Esophagus muscularis mucosa (tissue), 4 donors: ENCODE results near the gene MYCN. TPM values are rescaled to one million over a fixed set of nuclear protein-coding genes. Genes with fewer than 3 reads are reported as not detected.

Source experiments
- DNase-seq: peaks from one replicate; pipeline ENCODE4 v3.0.0-alpha.2; 2017; ENCODE audit errors: extremely low spot score
- H3K27ac ChIP-seq, 4 donors: fragments of 200-600 bp; sonication (generic); replicated peaks in 1 of 4; 1 replicate in 3 of 4; 2 replicates in 1 of 4; pipeline ENCODE4 v1.5.1; 2016 to 2019; ENCODE audit warnings: mild to moderate bottlenecking in 1 of 4
- H3K27me3 ChIP-seq, 4 donors: fragments of 200-600 bp; sonication (generic); one replicate each; pipeline versions ENCODE4 v1.5.1 to v1.6.0; 2016 to 2019
- H3K36me3 ChIP-seq, 4 donors: fragments of 200-600 bp; sonication (generic); one replicate each; pipeline ENCODE4 v1.5.1; 2016 to 2019
- H3K4me1 ChIP-seq, 4 donors: fragments of 200-600 bp; sonication (generic); one replicate each; pipeline ENCODE4 v1.5.1; 2016 to 2019
- H3K4me3 ChIP-seq, 4 donors: fragments of 200-600 bp; sonication (generic); 1 replicate in 2 of 4; 2 replicates in 2 of 4; pipeline ENCODE4 v1.5.1; 2016 to 2019; ENCODE audit warnings: mild to moderate bottlenecking in 4 of 4, moderate library complexity in 1 of 4
- H3K9me3 ChIP-seq, 4 donors: fragments of 200-600 bp; sonication (generic); 1 replicate in 3 of 4; 2 replicates in 1 of 4; pipeline ENCODE4 v1.5.1; 2016 to 2019
- EP300 ChIP-seq: sonication (generic); formaldehyde crosslinking; IDR thresholded peaks from one replicate; pipeline ENCODE4 v1.6.1; 2017; ENCODE audit warnings: antibody characterized with exemption
- POLR2A ChIP-seq: fragments of 450-650 bp; IDR thresholded peaks from one replicate; pipeline ENCODE4 v1.6.1; 2017; ENCODE audit warnings: antibody characterized with exemption, moderate library complexity, mild to moderate bottlenecking, low read depth
- POLR2AphosphoS5 ChIP-seq, 2 donors: sonication (generic); formaldehyde crosslinking; IDR thresholded peaks; one replicate each; pipeline ENCODE4 v1.6.1; 2017; ENCODE audit warnings: antibody characterized with exemption in 2 of 2
- WGBS: methylation state at CpG from one replicate; pipeline ENCODE4 v1.1.5; 2018; 5-methylcytosine and 5-hydroxymethylcytosine counted together
- intact Hi-C: fragments of 100-400 bp; cut with DNase I; formaldehyde crosslinking; loops from one replicate; pipeline ENCODE4 v1.15.1; 2023
- total RNA-seq, 4 donors: library from RNA; depleted of rRNA; stranded (reverse); fragments of >200 nt; gene quantifications; one replicate each; pipeline versions ENCODE4 v1.1.0 to v1.2.1, GENCODE V29; 2016
- TF ChIP-seq, protein P1 (sequence below), 3 experiments: fragments of 200-600 bp in 2 of 3; fragments of 450-650 bp in 1 of 3; sonication (generic) in 2 of 3; IDR thresholded peaks; one replicate each; pipeline ENCODE4 v1.5.1; 2017 to 2019; ENCODE audit warnings: antibody characterized with exemption in 3 of 3, mild to moderate bottlenecking in 2 of 3, moderate library complexity in 1 of 3

The MYCN gene
- total RNA-seq, 4 donors from 2014 or later: 0.83 to 1.2 (median 1.1) TPM

DNA sequence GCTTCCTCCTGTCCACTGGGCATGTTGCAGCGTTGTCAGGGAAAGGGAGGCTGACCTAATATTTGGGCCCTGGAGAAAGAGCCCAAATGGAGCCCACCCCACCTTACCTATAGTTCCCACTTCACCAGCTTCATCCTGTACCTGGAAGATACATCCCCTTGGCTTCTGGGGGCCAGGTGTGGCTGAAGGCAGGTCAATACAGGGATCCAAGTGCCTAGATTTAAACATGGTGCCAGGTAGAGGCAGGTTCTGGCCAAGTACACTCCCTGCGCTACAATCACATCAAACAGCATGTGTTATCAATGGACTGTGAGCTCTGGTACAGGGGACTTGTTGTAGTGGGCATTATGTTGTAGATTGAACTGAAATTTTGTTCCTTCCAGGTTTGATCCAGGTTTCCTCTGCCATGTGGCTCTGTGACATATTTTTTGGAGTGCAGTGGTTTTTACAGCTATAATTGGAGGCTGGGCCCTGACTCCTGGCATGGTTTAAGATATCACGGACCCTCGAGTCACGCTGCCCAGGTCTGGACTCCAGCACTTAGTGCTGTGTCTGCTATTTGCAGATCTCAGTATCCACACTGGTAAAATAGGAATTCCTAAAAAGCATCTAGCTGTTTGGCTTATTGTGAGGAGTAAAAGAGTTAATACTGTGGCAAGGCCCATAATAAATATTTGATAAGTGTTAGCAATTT lies 23.8 kb downstream of the MYCN start:
- no peak overlapping the region for H3K27ac ChIP-seq
- no peaks in the 10 kb centered on the region for H3K36me3 ChIP-seq
- DNase-seq: no peak
- no peaks in the 10 kb centered on the region for H3K4me1 ChIP-seq
- 95% methylated on average over 5 of the region's 5 CpGs for WGBS
- TF ChIP-seq, protein P1, sequence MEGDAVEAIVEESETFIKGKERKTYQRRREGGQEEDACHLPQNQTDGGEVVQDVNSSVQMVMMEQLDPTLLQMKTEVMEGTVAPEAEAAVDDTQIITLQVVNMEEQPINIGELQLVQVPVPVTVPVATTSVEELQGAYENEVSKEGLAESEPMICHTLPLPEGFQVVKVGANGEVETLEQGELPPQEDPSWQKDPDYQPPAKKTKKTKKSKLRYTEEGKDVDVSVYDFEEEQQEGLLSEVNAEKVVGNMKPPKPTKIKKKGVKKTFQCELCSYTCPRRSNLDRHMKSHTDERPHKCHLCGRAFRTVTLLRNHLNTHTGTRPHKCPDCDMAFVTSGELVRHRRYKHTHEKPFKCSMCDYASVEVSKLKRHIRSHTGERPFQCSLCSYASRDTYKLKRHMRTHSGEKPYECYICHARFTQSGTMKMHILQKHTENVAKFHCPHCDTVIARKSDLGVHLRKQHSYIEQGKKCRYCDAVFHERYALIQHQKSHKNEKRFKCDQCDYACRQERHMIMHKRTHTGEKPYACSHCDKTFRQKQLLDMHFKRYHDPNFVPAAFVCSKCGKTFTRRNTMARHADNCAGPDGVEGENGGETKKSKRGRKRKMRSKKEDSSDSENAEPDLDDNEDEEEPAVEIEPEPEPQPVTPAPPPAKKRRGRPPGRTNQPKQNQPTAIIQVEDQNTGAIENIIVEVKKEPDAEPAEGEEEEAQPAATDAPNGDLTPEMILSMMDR (IDR thresholded peaks at IDR 0.05): no peak
- TF ChIP-seq POLR2AphosphoS5 (IDR thresholded peaks at IDR 0.05) (no peak), EP300 (no peak), POLR2A (no peak)
- intact Hi-C loops: no loop called here
- H3K27me3 ChIP-seq: no peaks in the 10 kb centered on the region
- H3K9me3 ChIP-seq: no peaks in the 10 kb centered on the region
- H3K4me3 ChIP-seq: no peak overlapping the region

DNA sequence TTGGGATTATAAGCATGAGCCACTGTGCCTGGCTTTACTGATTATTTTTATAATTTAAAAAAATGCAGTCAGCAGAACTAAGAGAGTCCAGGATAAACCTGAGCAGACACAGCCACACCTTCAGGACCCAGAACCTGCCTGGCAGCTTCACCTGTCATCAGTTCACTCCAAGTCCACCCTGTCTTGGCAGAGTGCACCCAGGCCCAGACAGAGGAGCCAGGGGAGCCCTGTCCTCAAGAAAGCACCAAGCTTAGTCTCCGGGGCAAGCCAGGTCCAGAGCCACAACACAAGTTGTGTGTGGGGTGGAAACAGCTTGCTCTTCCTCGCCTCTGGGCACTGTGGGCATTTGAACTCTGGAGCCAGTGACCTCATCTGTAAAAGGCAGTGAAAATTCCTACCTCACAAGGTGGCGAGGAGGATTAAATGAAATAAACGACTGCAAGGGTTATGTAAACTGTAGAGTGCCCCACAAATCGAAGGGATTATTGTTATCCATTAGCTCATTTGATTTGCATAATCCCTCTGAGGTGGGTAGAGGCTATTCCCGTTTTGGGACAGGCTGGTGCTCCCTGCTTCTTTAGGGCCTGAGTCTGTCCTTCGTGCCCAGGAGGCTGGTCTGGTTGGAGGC lies 24.7 kb downstream of the MYCN start:
- H3K4me1 ChIP-seq: no peaks in the 10 kb centered on the region
- no peaks in the 10 kb centered on the region for H3K9me3 ChIP-seq
- intact Hi-C loops: no loop called here
- no peak overlapping the region for H3K4me3 ChIP-seq
- no peaks in the 10 kb centered on the region for H3K27me3 ChIP-seq
- no peaks in the 10 kb centered on the region for H3K36me3 ChIP-seq
- DNase-seq: no peak
- WGBS: 64% methylated on average over 6 of the region's 7 CpGs
- TF ChIP-seq EP300 (no peak), POLR2AphosphoS5 (IDR thresholded peaks at IDR 0.05) (no peak), POLR2A (no peak)
- TF ChIP-seq, protein P1 (IDR thresholded peaks at IDR 0.05): no peak
- no peak overlapping the region for H3K27ac ChIP-seq

- Histone ChIP-seq H3K4me3 (no peak overlapping the region), H3K9me3 (no peaks in the 10 kb centered on the region), H3K27ac (no peak overlapping the region), H3K27me3 (no peaks in the 10 kb centered on the region), H3K36me3 (no peaks in the 10 kb centered on the region), H3K4me1 (no peaks in the 10 kb centered on the region)
- intact Hi-C loops: no loop called here
- WGBS: 60% methylated on average over 7 of the region's 14 CpGs
- no peak for TF ChIP-seq POLR2A
- TF ChIP-seq EP300: no peak
- DNase-seq: no peak
Observed at GRCh38 chr2:15965564-15966019, 25.2 kb downstream of the MYCN start.

DNA sequence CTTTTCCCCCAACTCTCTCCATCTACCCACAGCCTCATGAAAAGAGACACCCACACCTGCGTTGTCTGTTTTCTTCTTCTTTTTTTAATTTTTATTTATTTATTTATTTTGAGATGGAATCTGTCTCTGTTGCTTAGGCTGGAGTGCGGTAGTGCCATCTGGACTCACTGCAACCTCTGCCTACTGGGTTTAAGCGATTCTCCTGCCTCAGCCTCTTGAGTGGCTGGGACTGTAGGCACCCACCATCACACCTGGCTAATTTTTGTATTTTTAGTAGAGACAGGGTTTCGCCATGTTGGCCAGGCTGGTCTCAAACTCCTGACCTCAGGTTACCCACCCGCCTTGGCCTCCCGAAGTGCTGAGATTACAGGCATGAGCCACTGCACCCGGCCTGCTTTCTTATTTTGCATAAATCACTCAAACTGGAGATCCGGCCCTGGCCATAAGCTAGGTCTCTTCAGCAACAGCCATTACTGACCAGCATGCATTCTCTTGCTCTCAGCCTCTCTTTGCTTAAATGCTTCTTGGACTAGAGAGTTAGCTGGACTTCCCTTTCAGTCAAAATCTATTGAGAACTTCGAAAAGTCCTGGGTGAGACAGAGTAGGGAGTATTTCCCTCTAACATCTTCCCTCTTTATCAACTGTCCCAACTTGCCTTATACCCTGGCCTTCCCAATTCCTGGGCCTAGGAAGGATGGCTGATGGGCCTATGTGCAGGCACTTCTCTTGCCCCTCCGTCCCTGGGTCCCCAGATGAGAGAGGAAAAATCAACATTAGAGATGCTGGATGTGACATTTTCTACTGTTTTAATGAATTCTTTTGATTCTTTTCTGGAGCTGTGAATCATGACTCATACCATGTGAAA lies 27.3 kb downstream of the MYCN start:
- intact Hi-C loops: no loop called here

More for the DNA sequence above, 27.3 kb downstream of the MYCN start:
- no peak overlapping the region for H3K27ac ChIP-seq
- no peaks in the 10 kb centered on the region for H3K36me3 ChIP-seq
- DNase-seq: no peak
- peaks cover 0 to 7% (median 0%) of the 10 kb centered on the region in 4 donors for H3K27me3 ChIP-seq
- H3K4me1 ChIP-seq: no peaks in the 10 kb centered on the region
- no peak overlapping the region for H3K4me3 ChIP-seq
- 96% methylated on average over 10 of the region's 10 CpGs for WGBS
- H3K9me3 ChIP-seq: no peaks in the 10 kb centered on the region
- no peak for TF ChIP-seq POLR2A
- no peak for TF ChIP-seq POLR2AphosphoS5 (IDR thresholded peaks at IDR 0.05)
- no peak for TF ChIP-seq EP300
- TF ChIP-seq, protein P1 (IDR thresholded peaks at IDR 0.05): no peak
